Neural progenitor cell (in vitro differentiated cells): ENCODE data around the gene PITPNM1. TPM values are rescaled to one million over a fixed set of nuclear protein-coding genes. Genes with fewer than 3 reads are reported as not detected.

Experiments
- DNase-seq: peaks from one replicate; pipeline ENCODE4 v3.0.0-alpha.2; 2016; ENCODE audit warnings: low spot score
- H2AFZ ChIP-seq: fragments of 200-600 bp; sonication (generic); replicated peaks from 2 replicates; pipeline ENCODE4 v1.6.1; 2016; ENCODE audit warnings: antibody characterized with exemption
- H3F3A ChIP-seq: fragments of 200-600 bp; sonication (generic); 2 replicates; pipeline ENCODE4 v1.6.1; 2016; ENCODE audit warnings: antibody characterized with exemption, low read depth
- H3K27ac ChIP-seq: fragments of 200-600 bp; sonication (generic); 2 replicates; pipeline ENCODE4 v1.5.1; 2016; ENCODE audit warnings: mild to moderate bottlenecking
- H3K27me3 ChIP-seq: fragments of 200-600 bp; sonication (generic); 2 replicates; pipeline ENCODE4 v1.6.1; 2016; ENCODE audit warnings: mild to moderate bottlenecking, moderate library complexity
- H3K36me3 ChIP-seq: fragments of 200-600 bp; sonication (generic); 2 replicates; pipeline ENCODE4 v1.5.1; 2016
- H3K4me1 ChIP-seq: fragments of 200-600 bp; sonication (generic); 2 replicates; pipeline ENCODE4 v1.6.1; 2016; ENCODE audit warnings: mixed run types
- H3K4me2 ChIP-seq: fragments of 200-600 bp; sonication (generic); 2 replicates; pipeline ENCODE4 v1.6.1; 2016
- H3K4me3 ChIP-seq: fragments of 200-600 bp; sonication (generic); 2 replicates; pipeline ENCODE4 v1.5.1; 2016
- H3K79me2 ChIP-seq: fragments of 200-600 bp; sonication (generic); 2 replicates; pipeline ENCODE4 v1.6.1; 2016; ENCODE audit warnings: low read depth
- H3K9ac ChIP-seq: fragments of 200-600 bp; sonication (generic); 2 replicates; pipeline ENCODE4 v1.6.1; 2016
- H3K9me3 ChIP-seq: fragments of 200-600 bp; sonication (generic); 2 replicates; pipeline ENCODE4 v1.5.1; 2016; ENCODE audit warnings: low read depth
- H4K20me1 ChIP-seq: fragments of 200-600 bp; sonication (generic); 2 replicates; pipeline ENCODE4 v1.6.1; 2016; ENCODE audit warnings: low read depth
- H3K27ac Mint-ChIP-seq: 3 replicates; pipeline ENCODE4 v1.8.0; 2021; ENCODE audit warnings: mixed read lengths
- H3K27me3 Mint-ChIP-seq: 2 replicates; pipeline ENCODE4 v1.8.0; 2022; ENCODE audit warnings: low read depth, mild to moderate bottlenecking, inconsistent platforms, moderate library complexity, mixed read lengths; ENCODE audit not compliant: insufficient read depth
- H3K36me3 Mint-ChIP-seq: 3 replicates; pipeline ENCODE4 v1.8.0; 2021; ENCODE audit warnings: mixed read lengths
- H3K4me1 Mint-ChIP-seq: 3 replicates; pipeline ENCODE4 v1.8.0; 2021; ENCODE audit warnings: mixed read lengths
- H3K4me3 Mint-ChIP-seq: 3 replicates; pipeline ENCODE4 v1.8.0; 2021; ENCODE audit warnings: mild to moderate bottlenecking, moderate library complexity, mixed read lengths
- H3K9me3 Mint-ChIP-seq: 3 replicates; pipeline ENCODE4 v1.8.0; 2020; ENCODE audit warnings: mixed read lengths
- CTCF ChIP-seq: fragments of 200-600 bp; sonication (generic); IDR thresholded peaks from 2 replicates; pipeline ENCODE4 v1.5.1; 2017; ENCODE audit warnings: antibody characterized with exemption, mild to moderate bottlenecking
- EZH2 ChIP-seq: fragments of 200-600 bp; sonication (generic); IDR thresholded peaks from 2 replicates; pipeline ENCODE4 v1.6.1; 2017; ENCODE audit warnings: antibody characterized with exemption, mild to moderate bottlenecking, moderate library complexity
- EZH2phosphoT487 ChIP-seq: fragments of 200-600 bp; sonication (generic); IDR thresholded peaks from 2 replicates; pipeline ENCODE4 v1.6.1; 2017; ENCODE audit warnings: antibody characterized with exemption
- total RNA-seq: library from RNA; depleted of rRNA; stranded (reverse); fragments of >200 nt; gene quantifications from 2 replicates; pipeline ENCODE4 v1.2.3, GENCODE V29; 2015; ENCODE audit warnings: low replicate concordance

The PITPNM1 gene
- total RNA-seq, 1 donor from 2014 or later, result 7.7 TPM

- Mint-ChIP-seq H3K4me1 (peaks cover 7% of the 10 kb centered on the region), H3K36me3 (peaks cover 8% of the 10 kb centered on the region), H3K27me3 (no peaks in the 10 kb centered on the region), H3K4me3 (no peak overlapping the region), H3K27ac (no peak overlapping the region), H3K9me3 (no peaks in the 10 kb centered on the region)
- H3K36me3 ChIP-seq, result no peaks in the 10 kb centered on the region
- TF ChIP-seq EZH2, result no peak
- TF ChIP-seq CTCF, result no peak
- TF ChIP-seq EZH2phosphoT487, result no peak
- no peaks in the 10 kb centered on the region for H3K4me1 ChIP-seq
- H3K4me3 ChIP-seq, result no peak overlapping the region
- H3K4me2 ChIP-seq, result no peak overlapping the region
- H3K9ac ChIP-seq, result no peak overlapping the region
- no peak for DNase-seq
- H3K9me3 ChIP-seq, result no peaks in the 10 kb centered on the region
- H3K79me2 ChIP-seq, result no peaks in the 10 kb centered on the region
- no peaks in the 10 kb centered on the region for H3F3A ChIP-seq
- H3K27ac ChIP-seq, result no peak overlapping the region
- H3K27me3 ChIP-seq, result no peaks in the 10 kb centered on the region
- no peaks in the 10 kb centered on the region for H4K20me1 ChIP-seq
- no peak overlapping the region for H2AFZ ChIP-seq
These were observed 12.2 kb downstream of the PITPNM1 start for GRCh38 chr11:67492801-67493547.

GRCh38 chr11:67492069-67492727 is 13.0 kb downstream of the PITPNM1 start:
- peaks cover 10% of the 10 kb centered on the region for H3K36me3 Mint-ChIP-seq
- H3K36me3 ChIP-seq, result no peaks in the 10 kb centered on the region

GRCh38 chr11:67491276-67492068 is 13.7 kb downstream of the PITPNM1 start:
- Histone ChIP-seq H3K27me3 (no peaks in the 10 kb centered on the region), H3F3A (no peaks in the 10 kb centered on the region), H3K36me3 (no peaks in the 10 kb centered on the region), H2AFZ (no peak overlapping the region), H3K4me3 (no peak overlapping the region), H3K4me1 (no peaks in the 10 kb centered on the region), H4K20me1 (no peaks in the 10 kb centered on the region), H3K79me2 (no peaks in the 10 kb centered on the region), H3K9ac (no peak overlapping the region), H3K27ac (no peak overlapping the region), H3K9me3 (no peaks in the 10 kb centered on the region), H3K4me2 (no peak overlapping the region)
- H3K36me3 Mint-ChIP-seq, result peaks cover 10% of the 10 kb centered on the region
- TF ChIP-seq EZH2phosphoT487 (no peak), CTCF (no peak), EZH2 (no peak)
- DNase-seq, result no peak
- no peak overlapping the region for H3K4me3 Mint-ChIP-seq
- H3K9me3 Mint-ChIP-seq, result no peaks in the 10 kb centered on the region
- peak overlapping the region; percentile 96 for H3K27ac Mint-ChIP-seq
- no peaks in the 10 kb centered on the region for H3K27me3 Mint-ChIP-seq
- H3K4me1 Mint-ChIP-seq, result peaks cover 7% of the 10 kb centered on the region

More at GRCh38 chr11:67492069-67492727, 13.0 kb downstream of the PITPNM1 start:
- no peak overlapping the region for H3K4me2 ChIP-seq
- no peaks in the 10 kb centered on the region for H3K27me3 ChIP-seq
- no peaks in the 10 kb centered on the region for H3K4me1 ChIP-seq
- H4K20me1 ChIP-seq, result no peaks in the 10 kb centered on the region
- Mint-ChIP-seq H3K27me3 (no peaks in the 10 kb centered on the region), H3K4me1 (peaks cover 7% of the 10 kb centered on the region), H3K9me3 (no peaks in the 10 kb centered on the region), H3K4me3 (no peak overlapping the region), H3K27ac (no peak overlapping the region)
- DNase-seq, result no peak
- no peak overlapping the region for H3K9ac ChIP-seq
- no peaks in the 10 kb centered on the region for H3F3A ChIP-seq
- no peaks in the 10 kb centered on the region for H3K79me2 ChIP-seq
- no peaks in the 10 kb centered on the region for H3K9me3 ChIP-seq
- TF ChIP-seq CTCF, result no peak
- TF ChIP-seq EZH2phosphoT487, result no peak
- TF ChIP-seq EZH2, result no peak
- H2AFZ ChIP-seq, result no peak overlapping the region
- H3K27ac ChIP-seq, result no peak overlapping the region
- no peak overlapping the region for H3K4me3 ChIP-seq
